Cardiac muscle cell (in vitro differentiated cells and primary cell): Measurements from ENCODE around the gene MORF4L2. TPM values are rescaled to one million over a fixed set of nuclear protein-coding genes. Genes with fewer than 3 reads are reported as not detected.
A peak's percentile ranks its signal among the peaks of the same experiment; 100 is the strongest.

Source experiments
- DNase-seq, 2 donors: peaks; one replicate each; pipeline versions ENCODE4 v3.0.0 to v3.0.0-alpha.2; 2010 to 2017; ENCODE audit warnings: low read depth in 1 of 2, low spot score in 1 of 2
- H3K27ac ChIP-seq: fragments of 200-600 bp; sonication (generic); 2 replicates; pipeline ENCODE4 v1.5.1; 2016
- H3K27me3 ChIP-seq: fragments of 200-600 bp; sonication (generic); 2 replicates; pipeline ENCODE4 v1.6.0; 2016; ENCODE audit warnings: control low read depth
- H3K36me3 ChIP-seq: fragments of 200-600 bp; sonication (generic); 2 replicates; pipeline ENCODE4 v1.5.1; 2016; ENCODE audit warnings: control low read depth
- H3K4me1 ChIP-seq: fragments of 200-600 bp; sonication (generic); 2 replicates; pipeline ENCODE4 v1.8.1; 2017; ENCODE audit warnings: low read depth, mild to moderate bottlenecking, mixed run types
- H3K4me3 ChIP-seq: fragments of 200-600 bp; sonication (generic); 2 replicates; pipeline ENCODE4 v1.5.1; 2016; ENCODE audit warnings: mild to moderate bottlenecking
- H3K9me3 ChIP-seq: fragments of 200-600 bp; sonication (generic); 2 replicates; pipeline ENCODE4 v1.5.1; 2017; ENCODE audit warnings: low read depth, mild to moderate bottlenecking, control low read depth
- polyA plus RNA-seq: library from polyadenylated mRNA; unstranded; fragments of >200 nt; fragmentation: Nextera tagmentation; extraction: Ambion mirVana; gene quantifications from 2 replicates; pipeline ENCODE4 v1.2.1, GENCODE V29; 2016
- total RNA-seq: library from RNA; depleted of rRNA; stranded (reverse); fragments of >200 nt; gene quantifications from 2 replicates; pipeline ENCODE4 v1.2.3, GENCODE V29; 2016
- TF ChIP-seq, protein P1 (sequence below): IDR thresholded peaks from 2 replicates; pipeline ENCODE4 v1.5.1; 2012; ENCODE audit warnings: low read depth, mild to moderate bottlenecking, low read length

MORF4L2 gene
- total and polyA plus RNA-seq, 2 experiments from 2014 or later = 629 to 796 TPM

DNA sequence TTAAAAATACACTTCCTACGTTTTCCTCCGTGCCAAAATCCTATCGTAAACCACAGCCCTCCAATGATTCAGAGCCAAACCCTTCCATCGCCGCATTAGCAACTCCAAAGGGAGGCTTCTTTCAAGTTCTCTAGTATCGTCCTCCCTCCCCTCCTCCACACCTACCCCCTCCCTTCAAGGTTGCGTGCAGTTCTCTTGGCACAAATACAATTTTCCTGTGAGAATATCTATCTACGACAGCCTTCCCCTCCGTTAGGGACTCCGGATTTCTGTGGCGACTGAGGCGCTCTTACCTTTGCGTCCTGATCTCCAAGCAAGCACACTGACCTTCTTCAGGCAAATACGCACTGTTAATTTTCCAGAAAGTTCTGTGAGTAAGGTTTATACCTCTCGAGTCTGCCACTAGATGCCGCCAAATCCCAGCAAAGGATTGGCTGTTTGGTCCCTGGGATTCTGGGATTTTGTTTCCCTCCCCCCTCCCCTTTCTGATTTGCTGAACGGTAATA lies 1.2 kb upstream of the MORF4L2 start:
- peak; percentile 85 to 89 for DNase-seq
- TF ChIP-seq, protein P1, sequence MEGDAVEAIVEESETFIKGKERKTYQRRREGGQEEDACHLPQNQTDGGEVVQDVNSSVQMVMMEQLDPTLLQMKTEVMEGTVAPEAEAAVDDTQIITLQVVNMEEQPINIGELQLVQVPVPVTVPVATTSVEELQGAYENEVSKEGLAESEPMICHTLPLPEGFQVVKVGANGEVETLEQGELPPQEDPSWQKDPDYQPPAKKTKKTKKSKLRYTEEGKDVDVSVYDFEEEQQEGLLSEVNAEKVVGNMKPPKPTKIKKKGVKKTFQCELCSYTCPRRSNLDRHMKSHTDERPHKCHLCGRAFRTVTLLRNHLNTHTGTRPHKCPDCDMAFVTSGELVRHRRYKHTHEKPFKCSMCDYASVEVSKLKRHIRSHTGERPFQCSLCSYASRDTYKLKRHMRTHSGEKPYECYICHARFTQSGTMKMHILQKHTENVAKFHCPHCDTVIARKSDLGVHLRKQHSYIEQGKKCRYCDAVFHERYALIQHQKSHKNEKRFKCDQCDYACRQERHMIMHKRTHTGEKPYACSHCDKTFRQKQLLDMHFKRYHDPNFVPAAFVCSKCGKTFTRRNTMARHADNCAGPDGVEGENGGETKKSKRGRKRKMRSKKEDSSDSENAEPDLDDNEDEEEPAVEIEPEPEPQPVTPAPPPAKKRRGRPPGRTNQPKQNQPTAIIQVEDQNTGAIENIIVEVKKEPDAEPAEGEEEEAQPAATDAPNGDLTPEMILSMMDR = peak; percentile 61
- peaks cover 14% of the 10 kb centered on the region for H3K4me1 ChIP-seq
- peak overlapping the region; percentile 97 for H3K4me3 ChIP-seq
- H3K36me3 ChIP-seq = peaks cover 22% of the 10 kb centered on the region
- H3K27ac ChIP-seq = peak overlapping the region; percentile 98
- H3K27me3 ChIP-seq = no peaks in the 10 kb centered on the region
- no peaks in the 10 kb centered on the region for H3K9me3 ChIP-seq

GRCh38 chrX:103687073-103687695 lies 685 bp upstream of the MORF4L2 start:
- peak overlapping the region; percentile 98 for H3K27ac ChIP-seq
- TF ChIP-seq, protein P1 = peak; percentile 49
- H3K36me3 ChIP-seq = peaks cover 28% of the 10 kb centered on the region

GRCh38 chrX:103685396-103685795 lies 1.1 kb downstream of the MORF4L2 start:
- H3K27ac ChIP-seq = peak overlapping the region; percentile 98

More at GRCh38 chrX:103687073-103687695, 685 bp upstream of the MORF4L2 start:
- Histone ChIP-seq H3K4me3 (peak overlapping the region; percentile 97), H3K27me3 (no peaks in the 10 kb centered on the region), H3K9me3 (no peaks in the 10 kb centered on the region), H3K4me1 (peaks cover 14% of the 10 kb centered on the region)
- DNase-seq = peak; percentile 88 to 92

DNA sequence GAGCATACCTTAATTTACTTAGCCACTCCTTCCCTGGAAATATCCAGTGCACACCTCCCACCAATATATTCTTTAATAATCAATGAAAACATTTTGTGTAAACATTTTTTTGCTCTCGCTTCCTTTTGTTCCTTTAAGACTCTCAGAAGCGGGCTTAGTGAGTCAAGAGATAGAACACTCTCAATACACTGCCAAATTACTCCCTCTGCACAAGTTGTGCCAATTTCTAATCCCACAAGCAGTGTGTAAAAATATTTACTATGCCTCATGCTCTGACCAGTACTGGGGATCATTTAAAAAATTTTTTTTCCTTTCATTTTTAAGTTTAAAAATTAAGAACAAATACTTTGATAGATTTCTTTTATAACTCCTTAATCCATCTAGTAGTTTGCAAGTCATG lies 5.1 kb downstream of the MORF4L2 start:
- Histone ChIP-seq H3K36me3 (peaks cover 78% of the 10 kb centered on the region), H3K27me3 (no peaks in the 10 kb centered on the region), H3K4me3 (no peak overlapping the region), H3K4me1 (peaks cover 8% of the 10 kb centered on the region), H3K27ac (peak overlapping the region; percentile 14), H3K9me3 (no peaks in the 10 kb centered on the region)
- DNase-seq = peak in 1 of 2 donors; percentile 47
- TF ChIP-seq, protein P1 = no peak

More at GRCh38 chrX:103685396-103685795, 1.1 kb downstream of the MORF4L2 start:
- DNase-seq = peak in 1 of 2 donors; percentile 44
- Histone ChIP-seq H3K36me3 (peaks cover 46% of the 10 kb centered on the region), H3K9me3 (no peaks in the 10 kb centered on the region), H3K4me3 (peak overlapping the region; percentile 97), H3K27me3 (no peaks in the 10 kb centered on the region), H3K4me1 (peaks cover 14% of the 10 kb centered on the region)
- TF ChIP-seq, protein P1 = no peak

- peak in 1 of 2 donors; percentile 67 for DNase-seq
- H3K27ac ChIP-seq = peak overlapping the region; percentile 59
Observed at GRCh38 chrX:103678199-103678993, 8.1 kb downstream of the MORF4L2 start.

More at GRCh38 chrX:103678199-103678993, 8.1 kb downstream of the MORF4L2 start:
- H3K4me1 ChIP-seq = no peaks in the 10 kb centered on the region
- TF ChIP-seq, protein P1 = no peak
- H3K9me3 ChIP-seq = no peaks in the 10 kb centered on the region
- H3K27me3 ChIP-seq = no peaks in the 10 kb centered on the region
- H3K36me3 ChIP-seq = peaks cover 71% of the 10 kb centered on the region
- H3K4me3 ChIP-seq = no peak overlapping the region
